Vagina (tissue), 2 donors: ENCODE measurements around the gene PTPRN2. TPM values are rescaled to one million over a fixed set of nuclear protein-coding genes. Genes with fewer than 3 reads are reported as not detected.

Experiments used
- DNase-seq, 2 donors: peaks; one replicate each; pipeline ENCODE4 v3.0.0-alpha.2; 2017; ENCODE audit errors: extremely low spot score in 2 of 2
- H3K27ac ChIP-seq: fragments of 200-600 bp; sonication (generic); one replicate; pipeline ENCODE4 v1.5.1; 2019
- H3K27me3 ChIP-seq: fragments of 200-600 bp; sonication (generic); one replicate; pipeline ENCODE4 v1.5.1; 2019
- H3K36me3 ChIP-seq, 2 donors: fragments of 200-600 bp; sonication (generic); one replicate each; pipeline ENCODE4 v1.5.1; 2017 to 2019
- H3K4me1 ChIP-seq: fragments of 200-600 bp; sonication (generic); one replicate; pipeline ENCODE4 v1.5.1; 2019
- H3K4me3 ChIP-seq, 2 donors: fragments of 200-600 bp; sonication (generic); 1 replicate in 1 of 2; 2 replicates in 1 of 2; pipeline ENCODE4 v1.5.1; 2016 to 2019
- H3K9me3 ChIP-seq: fragments of 200-600 bp; sonication (generic); one replicate; pipeline ENCODE4 v1.5.1; 2019
- CTCF ChIP-seq, 3 experiments: fragments of 450-650 bp in 2 of 3; fragments of 200-600 bp in 1 of 3; sonication (generic) in 1 of 3; IDR thresholded peaks; one replicate each; pipeline ENCODE4 v1.5.1; 2017 to 2019; ENCODE audit warnings: antibody characterized with exemption in 3 of 3, mild to moderate bottlenecking in 2 of 3, moderate library complexity in 2 of 3
- POLR2A ChIP-seq, 2 donors: fragments of 450-650 bp; IDR thresholded peaks; one replicate each; pipeline ENCODE4 v1.6.1; 2017; ENCODE audit warnings: antibody characterized with exemption in 2 of 2, mild to moderate bottlenecking in 2 of 2, moderate library complexity in 2 of 2
- POLR2AphosphoS5 ChIP-seq, 2 donors: sonication (generic); formaldehyde crosslinking; IDR thresholded peaks; one replicate each; pipeline ENCODE4 v1.9.0; 2017; ENCODE audit warnings: antibody characterized with exemption in 2 of 2, mild to moderate bottlenecking in 2 of 2, low read depth in 1 of 2; ENCODE audit not compliant: insufficient read depth in 1 of 2
- intact Hi-C: fragments of 100-400 bp; cut with DNase I; formaldehyde crosslinking; loops from one replicate; pipeline ENCODE4 v1.15.1; 2023
- total RNA-seq: library from RNA; depleted of rRNA; stranded (reverse); fragments of >200 nt; gene quantifications from one replicate; pipeline ENCODE4 v1.2.3, GENCODE V29; 2016

Gene PTPRN2
- total RNA-seq, 1 donor from 2014 or later, result 7.4 TPM

DNA sequence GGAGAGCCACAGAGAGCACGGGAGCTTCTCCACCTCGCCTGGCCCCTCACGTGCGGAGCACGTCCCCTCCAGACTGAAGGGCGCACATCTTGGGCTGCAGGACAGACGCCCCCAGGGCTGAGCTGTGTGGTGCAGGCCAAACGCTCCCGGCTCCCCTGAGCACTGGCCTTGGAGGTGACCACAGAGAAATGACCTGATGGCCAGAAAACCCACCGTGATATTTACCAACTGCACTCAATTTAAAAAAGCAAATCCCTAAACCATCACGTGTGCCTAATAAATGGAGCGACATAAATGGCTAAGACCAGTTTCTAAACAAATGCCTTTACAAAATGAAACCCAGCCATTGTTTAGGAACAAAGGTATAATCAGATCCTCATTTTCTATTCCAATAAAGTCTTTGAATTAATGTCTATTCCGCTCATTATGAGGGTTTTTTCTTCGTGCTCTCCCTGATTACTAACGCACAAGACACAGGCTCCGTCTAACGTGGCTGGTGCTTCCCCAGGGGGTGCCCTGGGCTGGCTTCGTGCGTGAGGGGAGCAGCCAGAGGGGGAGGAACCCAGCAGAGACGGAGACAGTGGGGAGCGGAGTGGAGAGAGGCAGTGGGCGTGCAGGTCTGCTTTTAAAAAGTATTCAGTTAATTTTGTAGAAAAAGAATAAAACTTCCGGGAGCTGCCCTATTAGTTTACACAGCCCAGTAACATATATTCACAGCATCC, 1060.5 kb downstream of the PTPRN2 start:
- Histone ChIP-seq H3K4me1 (no peaks in the 10 kb centered on the region), H3K27me3 (no peaks in the 10 kb centered on the region), H3K9me3 (no peaks in the 10 kb centered on the region), H3K36me3 (no peaks in the 10 kb centered on the region), H3K27ac (no peak overlapping the region), H3K4me3 (no peak overlapping the region)
- TF ChIP-seq CTCF (IDR thresholded peaks at IDR 0.05) (no peak), POLR2AphosphoS5 (IDR thresholded peaks at IDR 0.05; ENCODE audit: insufficient read depth in 1 of 2, low read depth in 1 of 2) (no peak)
- DNase-seq, result no peak
- intact Hi-C loops, result no loop called here

- Histone ChIP-seq H3K27me3 (no peaks in the 10 kb centered on the region), H3K4me3 (no peak overlapping the region), H3K4me1 (no peaks in the 10 kb centered on the region), H3K27ac (no peak overlapping the region), H3K36me3 (no peaks in the 10 kb centered on the region), H3K9me3 (no peaks in the 10 kb centered on the region)
- intact Hi-C loops, result no loop called here
- TF ChIP-seq POLR2AphosphoS5 (IDR thresholded peaks at IDR 0.05; ENCODE audit: insufficient read depth in 1 of 2, low read depth in 1 of 2), result no peak
- no peak for TF ChIP-seq POLR2A (IDR thresholded peaks at IDR 0.05)
- TF ChIP-seq CTCF (IDR thresholded peaks at IDR 0.05), result no peak
- no peak for DNase-seq
Measured at GRCh38 chr7:157526005-157526912, 1061.4 kb downstream of the PTPRN2 start.

DNA sequence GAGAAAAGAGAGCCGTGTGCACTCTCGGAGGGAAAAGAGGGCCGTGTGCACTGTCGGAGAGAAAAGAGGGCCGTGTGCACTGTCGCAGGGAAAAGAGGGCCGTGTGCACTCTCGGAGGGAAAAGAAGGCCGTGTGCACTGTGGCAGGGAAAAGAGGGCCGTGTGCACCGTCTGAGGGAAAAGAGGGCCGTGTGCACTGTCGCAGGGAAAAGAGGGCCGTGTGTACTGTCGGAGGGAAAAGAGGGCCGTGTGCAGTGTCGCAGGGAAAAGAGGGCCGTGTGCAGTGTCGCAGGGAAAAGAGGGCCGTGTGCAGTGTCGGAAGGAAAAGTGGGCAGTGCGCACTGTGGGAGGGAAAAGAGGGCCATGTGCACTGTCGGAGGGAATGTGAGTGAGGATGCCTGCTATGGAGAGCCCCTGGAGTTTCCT, 1062.1 kb downstream of the PTPRN2 start:
- DNase-seq, result no peak
- TF ChIP-seq POLR2A (IDR thresholded peaks at IDR 0.05), result no peak
- TF ChIP-seq POLR2AphosphoS5 (IDR thresholded peaks at IDR 0.05; ENCODE audit: insufficient read depth in 1 of 2, low read depth in 1 of 2), result no peak
- TF ChIP-seq CTCF (IDR thresholded peaks at IDR 0.05), result no peak
- H3K36me3 ChIP-seq, result no peaks in the 10 kb centered on the region
- no peaks in the 10 kb centered on the region for H3K9me3 ChIP-seq
- no peaks in the 10 kb centered on the region for H3K27me3 ChIP-seq
- intact Hi-C loops, result no loop called here
- no peak overlapping the region for H3K4me3 ChIP-seq
- H3K4me1 ChIP-seq, result no peaks in the 10 kb centered on the region
- H3K27ac ChIP-seq, result no peak overlapping the region

- intact Hi-C loops, result no loop called here
- no peak overlapping the region for H3K4me3 ChIP-seq
- H3K27me3 ChIP-seq, result no peaks in the 10 kb centered on the region
- H3K9me3 ChIP-seq, result no peaks in the 10 kb centered on the region
- DNase-seq, result no peak
- H3K27ac ChIP-seq, result no peak overlapping the region
- TF ChIP-seq POLR2A (IDR thresholded peaks at IDR 0.05), result no peak
- no peaks in the 10 kb centered on the region for H3K4me1 ChIP-seq
- H3K36me3 ChIP-seq, result no peaks in the 10 kb centered on the region
Measured at GRCh38 chr7:157524731-157525130, 1062.9 kb downstream of the PTPRN2 start.

- intact Hi-C loops, result no loop called here
- no peaks in the 10 kb centered on the region for H3K4me1 ChIP-seq
- no peaks in the 10 kb centered on the region for H3K36me3 ChIP-seq
- no peak overlapping the region for H3K4me3 ChIP-seq
- H3K9me3 ChIP-seq, result no peaks in the 10 kb centered on the region
- DNase-seq, result no peak
- H3K27ac ChIP-seq, result no peak overlapping the region
- H3K27me3 ChIP-seq, result no peaks in the 10 kb centered on the region
- TF ChIP-seq CTCF (IDR thresholded peaks at IDR 0.05) (no peak), POLR2AphosphoS5 (IDR thresholded peaks at IDR 0.05; ENCODE audit: insufficient read depth in 1 of 2, low read depth in 1 of 2) (no peak), POLR2A (IDR thresholded peaks at IDR 0.05) (no peak)
Measured at GRCh38 chr7:157523766-157524421, 1063.7 kb downstream of the PTPRN2 start.
